GM10248 (cell line): ENCODE data around the gene RETREG3.
"Not testable (repeated sequence)": the region's sequence is repeated elsewhere in the genome, so short reads cannot be mapped to it uniquely, and the experiment has no call there.

Experiments used
- CTCF ChIA-PET: fragments of 300-600 bp; sonication (Branson Sonifier 250); formaldehyde crosslinking; extraction: SDS; loops from one replicate; lab custom pipeline; 2021; ENCODE audit warnings: antibody characterized with exemption; lab: Yijun Ruan, JAX
- POLR2A ChIA-PET: fragments of 350-650 bp; sonication (Branson Sonifier 250); formaldehyde crosslinking; extraction: SDS; loops from one replicate; lab custom pipeline; 2020; ENCODE audit warnings: antibody characterized with exemption; lab: Yijun Ruan, JAX
- DNase-seq: peaks from one replicate; pipeline ENCODE4 v3.0.0; 2012; ENCODE audit errors: extremely low spot score
- TF ChIP-seq, protein P1 (sequence below): IDR thresholded peaks from 2 replicates; pipeline ENCODE4 v1.5.1; 2012; ENCODE audit warnings: mild to moderate bottlenecking, low read depth; ENCODE audit errors: extremely low read depth, missing control alignments, control extremely low read depth

RETREG3 gene

GRCh38 chr17:42547698-42548069 lies 61.5 kb downstream of the RETREG3 start:
- DNase-seq, result no peak
- TF ChIP-seq, protein P1, sequence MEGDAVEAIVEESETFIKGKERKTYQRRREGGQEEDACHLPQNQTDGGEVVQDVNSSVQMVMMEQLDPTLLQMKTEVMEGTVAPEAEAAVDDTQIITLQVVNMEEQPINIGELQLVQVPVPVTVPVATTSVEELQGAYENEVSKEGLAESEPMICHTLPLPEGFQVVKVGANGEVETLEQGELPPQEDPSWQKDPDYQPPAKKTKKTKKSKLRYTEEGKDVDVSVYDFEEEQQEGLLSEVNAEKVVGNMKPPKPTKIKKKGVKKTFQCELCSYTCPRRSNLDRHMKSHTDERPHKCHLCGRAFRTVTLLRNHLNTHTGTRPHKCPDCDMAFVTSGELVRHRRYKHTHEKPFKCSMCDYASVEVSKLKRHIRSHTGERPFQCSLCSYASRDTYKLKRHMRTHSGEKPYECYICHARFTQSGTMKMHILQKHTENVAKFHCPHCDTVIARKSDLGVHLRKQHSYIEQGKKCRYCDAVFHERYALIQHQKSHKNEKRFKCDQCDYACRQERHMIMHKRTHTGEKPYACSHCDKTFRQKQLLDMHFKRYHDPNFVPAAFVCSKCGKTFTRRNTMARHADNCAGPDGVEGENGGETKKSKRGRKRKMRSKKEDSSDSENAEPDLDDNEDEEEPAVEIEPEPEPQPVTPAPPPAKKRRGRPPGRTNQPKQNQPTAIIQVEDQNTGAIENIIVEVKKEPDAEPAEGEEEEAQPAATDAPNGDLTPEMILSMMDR, result no peak
- ChIA-PET POLR2A (interaction anchor here (1.0 kb wide), 1 partner anchor 11 kb away, joined by 4 read pairs; the partner anchor contains the start of gene NAGLU), CTCF (interaction anchor here (1.0 to 2.0 kb wide), 7 partner anchors 11 to 276 kb away, joined by 3 to 11 read pairs (median 6); partner anchors contain the start of genes BECN1 and NAGLU)

GRCh38 chr17:42547001-42547461 lies 62.1 kb downstream of the RETREG3 start:
- ChIA-PET POLR2A (no interaction called here), CTCF (no interaction called here)
- TF ChIP-seq, protein P1, result no peak
- no peak for DNase-seq

DNA sequence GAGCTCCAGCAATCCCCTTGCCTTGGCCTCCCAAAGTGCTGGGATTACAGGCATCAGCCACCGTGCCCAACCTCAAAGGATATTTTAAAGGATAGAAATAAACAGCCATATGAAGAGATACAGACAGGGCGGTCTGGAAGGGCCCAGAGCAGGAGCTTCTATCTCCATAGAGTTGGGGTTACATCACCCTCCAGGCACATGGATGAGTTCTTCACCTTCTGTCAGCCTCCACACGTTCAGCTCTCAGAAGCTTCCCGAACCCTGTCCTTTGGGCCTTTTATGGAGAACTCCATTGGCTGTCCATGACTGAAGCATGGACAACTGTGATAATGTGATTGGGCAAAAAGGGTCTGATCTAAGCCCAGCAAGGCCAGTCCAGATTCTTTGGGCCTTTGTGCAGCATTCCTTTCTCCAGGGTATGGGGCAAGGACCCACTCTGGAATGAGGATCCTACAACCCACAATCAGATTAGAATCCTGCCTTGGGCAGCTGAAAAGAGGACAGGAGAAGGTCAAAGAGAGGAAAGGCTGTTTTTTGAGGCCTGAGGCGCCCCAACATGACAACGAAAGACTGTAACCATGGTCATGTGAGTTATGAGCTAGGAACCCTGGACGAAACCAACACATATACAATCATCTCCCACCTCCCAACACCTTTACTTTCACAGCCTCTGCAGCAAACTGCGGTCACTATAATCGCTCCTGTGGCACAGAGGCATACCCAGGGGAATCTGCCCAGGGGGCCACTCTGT lies 63.2 kb downstream of the RETREG3 start:
- POLR2A ChIA-PET, DNase-seq: not testable (repeated sequence)
- CTCF ChIA-PET, result interaction anchor here (1.0 kb wide), 1 partner anchor 32 kb away, joined by 3 read pairs; no protein-coding TSS in a partner anchor

DNA sequence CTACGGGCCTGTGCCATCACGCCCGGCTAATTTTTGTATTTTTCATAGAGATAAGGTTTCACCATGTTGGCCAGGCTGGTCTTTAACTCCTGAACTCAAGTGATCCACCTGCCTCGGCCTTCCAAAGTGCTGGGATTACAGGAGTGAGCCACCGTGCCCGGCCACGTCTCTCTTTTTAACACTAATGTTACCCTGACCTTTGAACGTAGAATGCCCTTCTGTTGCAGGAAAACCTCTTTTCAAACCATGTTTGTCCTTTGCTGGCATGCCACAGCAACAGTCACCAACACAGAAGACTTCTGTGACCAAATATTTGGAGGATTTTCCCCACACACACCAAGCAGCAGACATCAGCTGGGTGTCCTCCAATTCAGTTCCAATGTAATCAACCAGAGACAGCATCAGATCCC lies 64.3 kb downstream of the RETREG3 start:
- POLR2A ChIA-PET, result no interaction called here
- TF ChIP-seq, protein P1, result no peak
- DNase-seq, result no peak
- CTCF ChIA-PET, result interaction anchor here (1.0 kb wide), 1 partner anchor 31 kb away, joined by 3 read pairs; no protein-coding TSS in a partner anchor

GRCh38 chr17:42543190-42544079 lies 65.7 kb downstream of the RETREG3 start:
- no peak for DNase-seq
- ChIA-PET CTCF (interaction anchor here (1.1 kb wide), 1 partner anchor 35 kb away, joined by 3 read pairs; no protein-coding TSS in a partner anchor), POLR2A (interaction anchor here (0.6 kb wide), 1 partner anchor 216 kb away, joined by 4 read pairs; no protein-coding TSS in a partner anchor)
- TF ChIP-seq, protein P1, result no peak

- POLR2A ChIA-PET, result no interaction called here
- no peak for DNase-seq
- TF ChIP-seq, protein P1, result no peak
- CTCF ChIA-PET, result interaction anchor here (0.9 to 2.2 kb wide), 4 partner anchors 11 to 283 kb away, joined by 3 to 6 read pairs (median 3); partner anchors contain the start of gene BECN1
Observed at GRCh38 chr17:42541041-42541833, 67.9 kb downstream of the RETREG3 start.

DNA sequence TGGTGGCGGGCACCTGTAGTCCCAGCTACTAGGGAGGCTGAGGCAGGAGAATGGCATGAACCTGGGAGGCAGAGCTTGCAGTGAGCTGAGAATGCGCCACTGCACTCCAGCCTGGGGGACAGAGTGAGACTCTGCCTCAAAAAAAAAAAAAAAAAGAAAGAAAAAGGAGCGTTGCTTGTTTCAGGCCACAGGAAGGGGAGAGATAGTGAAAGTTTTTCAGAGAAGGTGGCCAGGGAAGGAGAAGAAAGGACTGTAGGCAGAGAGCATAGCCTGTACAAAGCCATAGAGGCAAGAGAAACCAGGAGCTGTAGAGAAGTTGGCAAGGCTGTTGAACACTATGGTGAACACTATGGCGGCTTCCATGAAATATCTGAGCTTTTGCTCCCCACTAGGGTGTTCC lies 68.6 kb downstream of the RETREG3 start:
- DNase-seq, POLR2A ChIA-PET: not testable (repeated sequence)
- CTCF ChIA-PET, result interaction anchor here (0.9 to 2.2 kb wide), 2 partner anchors 13 to 284 kb away, joined by 3 to 6 read pairs; partner anchors contain the start of gene BECN1
